A673 (cell line): ENCODE data around the gene NAA35. TPM values are rescaled to one million over a fixed set of nuclear protein-coding genes. Genes with fewer than 3 reads are reported as not detected.

Source experiments
- BruUV-seq: library from RNA; stranded (reverse); fragments of 400-500 nt; replicated peaks from 2 replicates; lab custom pipeline; 2021; lab: Mats Ljungman, UMichigan
- CTCF ChIA-PET: fragments of 300-600 bp; sonication (Branson Sonifier 250); formaldehyde crosslinking; loops from one replicate; lab custom pipeline; 2022; ENCODE audit warnings: antibody characterized with exemption; lab: Charles Lee
- POLR2A ChIA-PET: fragments of 300-600 bp; sonication (Branson Sonifier 250); formaldehyde crosslinking; loops from one replicate; lab custom pipeline; 2022; ENCODE audit warnings: antibody characterized with exemption; ENCODE audit not compliant: low non-redundant PET; lab: Charles Lee
- DNase-seq: peaks from one replicate; pipeline ENCODE4 v3.0.0-alpha.2; 2015; ENCODE audit warnings: low spot score
- H3K27ac ChIP-seq: fragments of 200-600 bp; sonication (generic); 2 replicates; pipeline ENCODE4 v1.5.1; 2016; ENCODE audit warnings: mixed run types, low read depth, mild to moderate bottlenecking, mixed read lengths, antibody characterized with exemption, low read length; ENCODE audit not compliant: poor library complexity, severe bottlenecking
- H3K27me3 ChIP-seq: fragments of 200-600 bp; sonication (generic); replicated peaks from 2 replicates; pipeline ENCODE4 v1.6.1; 2017; ENCODE audit warnings: mixed run types, low read depth, mild to moderate bottlenecking, mixed read lengths, antibody characterized with exemption, low read length; ENCODE audit not compliant: insufficient read depth, poor library complexity
- H3K36me3 ChIP-seq: fragments of 200-600 bp; sonication (generic); 2 replicates; pipeline ENCODE4 v1.6.1; 2016; ENCODE audit warnings: mixed run types, mild to moderate bottlenecking, mixed read lengths, antibody characterized with exemption, low read length; ENCODE audit not compliant: insufficient read depth, poor library complexity, severe bottlenecking
- H3K4me1 ChIP-seq: fragments of 200-600 bp; sonication (generic); 2 replicates; pipeline ENCODE4 v1.6.1; 2017; ENCODE audit warnings: mixed run types, mild to moderate bottlenecking, mixed read lengths, antibody characterized with exemption, low read length; ENCODE audit not compliant: insufficient read depth, poor library complexity, severe bottlenecking
- H3K4me3 ChIP-seq: fragments of 200-600 bp; sonication (generic); 2 replicates; pipeline ENCODE4 v1.5.1; 2016; ENCODE audit warnings: low read depth, mixed run types, mild to moderate bottlenecking, mixed read lengths, low read length; ENCODE audit not compliant: poor library complexity, severe bottlenecking
- H3K9me3 ChIP-seq: fragments of 200-600 bp; sonication (generic); 2 replicates; pipeline ENCODE4 v1.6.1; 2016; ENCODE audit warnings: mixed run types, low read depth, mild to moderate bottlenecking, mixed read lengths, antibody characterized with exemption, low read length; ENCODE audit not compliant: poor library complexity, severe bottlenecking
- EZH2 ChIP-seq: fragments of 200-600 bp; sonication (generic); IDR thresholded peaks from 2 replicates; pipeline ENCODE4 v1.6.1; 2017; ENCODE audit warnings: borderline replicate concordance, low read depth, mild to moderate bottlenecking, mixed read lengths, antibody characterized with exemption, low read length; ENCODE audit not compliant: poor library complexity, severe bottlenecking
- intact Hi-C: fragments of 100-400 bp; cut with micrococcal nuclease; formaldehyde crosslinking; loops from one replicate; pipeline ENCODE4 v1.10.0; 2022; ENCODE audit not compliant: unreplicated experiment
- total RNA-seq: library from RNA; stranded (reverse); gene quantifications from 2 replicates; pipeline ENCODE4 v1.2.3, GENCODE V29; 2021
- TF ChIP-seq, protein P1 (sequence below): fragments of 300-800, 200-600 bp; sonication (generic); conservative IDR thresholded peaks from 2 replicates; pipeline ENCODE4 v1.5.1; 2017; ENCODE audit warnings: low read depth, mild to moderate bottlenecking, antibody characterized with exemption, low read length, moderate library complexity, mixed read lengths

NAA35 gene
- total RNA-seq, 1 experiment from 2014 or later: 28.4 TPM

DNA sequence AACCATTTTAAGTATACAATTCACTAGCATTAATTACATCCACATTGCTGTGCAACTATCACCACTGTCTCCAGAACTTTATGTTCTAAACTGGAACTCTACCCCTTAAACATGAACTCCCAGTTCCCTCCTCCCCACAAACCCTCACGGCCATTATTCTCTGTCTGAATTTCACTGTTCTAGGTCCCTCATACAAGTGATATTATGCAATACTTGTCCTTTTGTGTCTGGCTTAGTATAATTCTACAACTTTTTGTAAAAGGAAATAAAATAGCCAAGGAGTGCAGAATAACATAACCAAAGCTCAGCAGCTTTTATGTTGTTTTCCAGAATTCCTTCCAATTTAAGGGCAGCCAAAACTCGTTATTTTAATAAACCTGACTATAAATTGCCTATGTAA lies 53.2 kb downstream of the NAA35 start:
- TF ChIP-seq, protein P1, sequence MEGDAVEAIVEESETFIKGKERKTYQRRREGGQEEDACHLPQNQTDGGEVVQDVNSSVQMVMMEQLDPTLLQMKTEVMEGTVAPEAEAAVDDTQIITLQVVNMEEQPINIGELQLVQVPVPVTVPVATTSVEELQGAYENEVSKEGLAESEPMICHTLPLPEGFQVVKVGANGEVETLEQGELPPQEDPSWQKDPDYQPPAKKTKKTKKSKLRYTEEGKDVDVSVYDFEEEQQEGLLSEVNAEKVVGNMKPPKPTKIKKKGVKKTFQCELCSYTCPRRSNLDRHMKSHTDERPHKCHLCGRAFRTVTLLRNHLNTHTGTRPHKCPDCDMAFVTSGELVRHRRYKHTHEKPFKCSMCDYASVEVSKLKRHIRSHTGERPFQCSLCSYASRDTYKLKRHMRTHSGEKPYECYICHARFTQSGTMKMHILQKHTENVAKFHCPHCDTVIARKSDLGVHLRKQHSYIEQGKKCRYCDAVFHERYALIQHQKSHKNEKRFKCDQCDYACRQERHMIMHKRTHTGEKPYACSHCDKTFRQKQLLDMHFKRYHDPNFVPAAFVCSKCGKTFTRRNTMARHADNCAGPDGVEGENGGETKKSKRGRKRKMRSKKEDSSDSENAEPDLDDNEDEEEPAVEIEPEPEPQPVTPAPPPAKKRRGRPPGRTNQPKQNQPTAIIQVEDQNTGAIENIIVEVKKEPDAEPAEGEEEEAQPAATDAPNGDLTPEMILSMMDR: no peak
- TF ChIP-seq EZH2: no peak

DNA sequence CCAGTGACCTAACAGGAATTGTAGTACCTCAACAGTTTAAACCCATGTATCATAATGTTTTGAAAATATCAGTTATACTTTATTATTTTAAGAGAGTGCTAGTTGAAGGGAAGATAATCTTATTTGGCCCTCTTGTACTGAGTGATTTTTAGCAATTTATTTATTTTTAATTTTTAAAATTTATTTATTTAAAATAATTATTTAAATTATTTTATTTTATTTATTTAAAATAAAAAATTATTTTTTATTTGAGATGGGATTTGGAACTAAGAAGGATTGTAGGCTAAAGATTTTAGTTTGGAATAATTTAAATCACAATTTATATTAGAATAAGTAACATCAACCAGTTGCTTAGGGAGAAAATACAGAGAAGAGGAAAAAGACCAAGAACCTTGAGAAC lies 54.2 kb downstream of the NAA35 start:
- intact Hi-C loops: no loop called here
- Histone ChIP-seq H3K4me1 (no peaks in the 10 kb centered on the region), H3K27ac (no peak overlapping the region), H3K4me3 (no peak overlapping the region), H3K36me3 (peaks cover 4% of the 10 kb centered on the region), H3K9me3 (no peaks in the 10 kb centered on the region), H3K27me3 (no peaks in the 10 kb centered on the region)
- ChIA-PET CTCF (no interaction called here), POLR2A (no interaction called here)
- TF ChIP-seq, protein P1: no peak
- no peak for TF ChIP-seq EZH2
- no TSS peak for BruUV-seq
- no peak for DNase-seq

More for the DNA sequence above, 53.2 kb downstream of the NAA35 start:
- no peaks in the 10 kb centered on the region for H3K9me3 ChIP-seq
- H3K27me3 ChIP-seq: no peaks in the 10 kb centered on the region
- no peak overlapping the region for H3K27ac ChIP-seq
- intact Hi-C loops: no loop called here
- BruUV-seq: no TSS peak
- POLR2A ChIA-PET: no interaction called here
- peaks cover 4% of the 10 kb centered on the region for H3K36me3 ChIP-seq
- H3K4me3 ChIP-seq: no peak overlapping the region
- H3K4me1 ChIP-seq: no peaks in the 10 kb centered on the region
- CTCF ChIA-PET: no interaction called here
- DNase-seq: no peak

DNA sequence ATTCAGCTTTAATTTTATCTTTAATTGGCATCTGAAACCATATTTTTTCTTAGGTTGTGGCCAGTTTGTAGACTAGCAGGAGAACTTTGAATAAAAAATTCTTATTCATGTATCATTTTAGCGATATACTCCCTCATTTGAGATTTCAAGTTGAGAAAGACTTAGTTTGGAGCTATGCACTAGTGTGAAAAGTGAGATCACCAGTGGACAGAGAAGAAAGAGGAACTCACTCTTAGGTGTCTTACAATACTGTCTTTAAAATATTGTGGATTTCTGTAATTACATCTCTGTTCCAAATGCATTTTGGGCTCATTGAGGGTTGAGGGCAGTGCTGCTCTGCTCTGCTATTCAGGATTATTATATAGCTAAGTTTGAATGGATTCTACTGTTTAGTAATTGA lies 54.7 kb downstream of the NAA35 start:
- H3K9me3 ChIP-seq: no peaks in the 10 kb centered on the region
- intact Hi-C loops: no loop called here
- H3K4me3 ChIP-seq: no peak overlapping the region
- no TSS peak for BruUV-seq
- ChIA-PET POLR2A (no interaction called here), CTCF (interaction anchor here (0.5 kb wide), 1 partner anchor 89 kb away, joined by 4 read pairs; no protein-coding TSS in a partner anchor)
- no peak overlapping the region for H3K27ac ChIP-seq
- DNase-seq: no peak
- no peak for TF ChIP-seq EZH2
- TF ChIP-seq, protein P1: no peak
- H3K36me3 ChIP-seq: peaks cover 4% of the 10 kb centered on the region
- no peaks in the 10 kb centered on the region for H3K27me3 ChIP-seq
- no peaks in the 10 kb centered on the region for H3K4me1 ChIP-seq
